ENCODE measurements around the gene C10orf105.

Gene C10orf105

DNA sequence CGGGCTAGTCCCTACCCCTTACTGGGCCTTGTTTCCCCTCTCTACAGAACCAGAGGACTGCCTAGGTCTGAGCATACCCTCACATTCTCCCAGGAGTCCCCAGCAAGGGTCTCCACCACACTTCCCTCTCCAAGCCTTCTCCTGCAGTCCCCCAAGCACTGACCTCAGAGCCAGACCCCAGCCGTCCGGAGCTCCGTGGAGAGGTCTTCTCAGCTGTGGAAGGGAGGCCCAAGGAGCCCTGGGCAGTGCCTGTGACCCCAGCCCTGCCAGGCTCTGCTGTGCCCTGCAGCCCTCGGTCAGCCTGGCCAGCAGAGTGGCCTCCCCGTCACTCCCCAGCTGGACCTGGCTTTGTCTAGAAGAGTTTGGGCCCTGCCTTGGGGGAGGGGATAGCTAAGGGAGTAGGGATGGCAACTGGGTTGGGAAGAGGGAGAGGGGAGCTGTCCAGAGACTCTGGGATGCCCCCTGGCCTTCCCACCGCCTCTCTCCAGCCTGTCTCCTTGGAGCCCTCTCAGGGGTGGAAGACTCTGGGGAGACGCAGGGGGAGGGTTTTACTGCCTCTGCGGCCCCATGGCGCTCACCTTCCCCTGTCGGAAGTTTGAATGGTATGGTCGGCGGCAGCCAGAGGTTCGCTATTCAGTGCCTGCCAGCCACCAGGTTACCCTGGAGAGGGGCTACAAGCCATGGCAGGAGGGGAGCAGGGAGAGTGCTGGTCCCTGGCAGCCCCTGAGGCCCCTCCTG, at the start of gene C10orf105:
Gene C10orf105, minus strand, starts transcription at position 315 of the 738 bp plus-strand sequence. CDS start 3,441 bp downstream, outside the sequence.
- no peak for DNase-seq

DNA sequence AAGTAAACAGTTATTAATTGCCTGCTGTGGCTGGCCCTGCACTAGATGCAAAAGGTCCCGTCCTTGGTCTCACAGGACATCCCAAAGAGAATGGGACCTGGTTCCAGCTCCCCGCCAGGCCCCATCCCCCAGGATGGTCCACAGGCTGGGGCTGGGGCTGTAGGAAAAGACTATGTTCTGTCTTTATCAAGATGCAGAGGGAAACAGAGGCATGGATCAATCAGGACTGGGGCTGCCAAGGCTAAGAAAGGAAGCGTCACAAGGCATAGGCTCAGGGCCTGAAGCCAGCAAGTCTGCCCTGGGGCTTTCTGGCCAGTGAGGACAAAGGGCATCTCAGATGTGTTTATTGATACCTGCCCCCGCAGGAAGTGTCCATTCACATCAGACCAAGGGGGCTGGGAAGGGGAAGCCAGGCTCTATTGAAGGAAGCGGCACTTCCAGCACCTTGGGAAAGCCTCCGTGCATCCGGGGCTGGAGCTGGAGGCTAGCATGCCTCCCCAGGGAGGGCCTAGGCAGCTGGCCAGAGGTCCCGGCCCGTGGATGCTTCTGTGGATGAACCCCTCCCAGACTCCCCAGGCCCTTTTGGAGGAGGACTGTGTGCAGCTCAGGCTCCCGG, 48.0 kb upstream of the C10orf105 start:
- DNase-seq = no peak

- no peak for DNase-seq
Measured at GRCh38 chr10:71766717-71767419, 47.3 kb upstream of the C10orf105 start.

- DNase-seq = no peak
Measured at GRCh38 chr10:71765906-71766716, 46.5 kb upstream of the C10orf105 start.

DNA sequence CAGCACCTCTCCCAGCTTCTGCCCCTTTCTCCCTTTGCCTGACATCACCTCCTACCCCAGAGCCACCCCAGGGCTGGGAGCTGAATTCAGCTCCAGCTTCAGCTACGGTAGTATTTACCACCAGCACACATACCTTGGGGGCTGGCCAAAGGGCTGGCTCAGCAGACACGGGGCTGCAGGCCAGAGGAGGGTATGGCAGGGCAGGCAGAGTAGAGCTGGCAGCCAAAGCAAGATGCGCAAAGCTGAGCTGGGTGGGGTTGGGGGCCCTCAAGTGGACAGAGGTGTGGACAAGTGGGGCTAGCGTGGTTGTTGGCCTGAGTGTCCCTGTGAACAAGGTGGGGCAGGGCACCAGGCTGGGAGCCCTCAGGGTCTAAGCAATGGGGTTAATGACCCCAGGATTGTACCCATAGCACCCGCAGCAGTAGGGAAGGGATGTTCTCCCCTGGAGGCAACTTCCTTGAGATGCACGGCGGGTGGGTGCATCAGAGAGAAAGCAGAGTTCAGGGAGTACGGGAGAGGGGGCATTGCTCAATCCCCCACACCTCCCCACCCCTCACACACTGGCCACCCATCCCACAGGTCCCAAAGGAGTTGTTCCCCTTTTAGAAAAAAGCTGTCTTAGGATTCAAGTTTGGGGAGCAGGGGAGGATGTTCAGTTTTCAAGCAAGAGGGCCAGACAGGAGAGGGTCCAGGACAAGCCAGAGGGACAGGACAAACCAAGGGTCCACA, 45.8 kb upstream of the C10orf105 start:
- no peak for DNase-seq

- DNase-seq = no peak
Measured at GRCh38 chr10:71763352-71764127, 44.0 kb upstream of the C10orf105 start.

- DNase-seq = no peak
Measured at GRCh38 chr10:71762324-71762723, 42.7 kb upstream of the C10orf105 start.

DNA sequence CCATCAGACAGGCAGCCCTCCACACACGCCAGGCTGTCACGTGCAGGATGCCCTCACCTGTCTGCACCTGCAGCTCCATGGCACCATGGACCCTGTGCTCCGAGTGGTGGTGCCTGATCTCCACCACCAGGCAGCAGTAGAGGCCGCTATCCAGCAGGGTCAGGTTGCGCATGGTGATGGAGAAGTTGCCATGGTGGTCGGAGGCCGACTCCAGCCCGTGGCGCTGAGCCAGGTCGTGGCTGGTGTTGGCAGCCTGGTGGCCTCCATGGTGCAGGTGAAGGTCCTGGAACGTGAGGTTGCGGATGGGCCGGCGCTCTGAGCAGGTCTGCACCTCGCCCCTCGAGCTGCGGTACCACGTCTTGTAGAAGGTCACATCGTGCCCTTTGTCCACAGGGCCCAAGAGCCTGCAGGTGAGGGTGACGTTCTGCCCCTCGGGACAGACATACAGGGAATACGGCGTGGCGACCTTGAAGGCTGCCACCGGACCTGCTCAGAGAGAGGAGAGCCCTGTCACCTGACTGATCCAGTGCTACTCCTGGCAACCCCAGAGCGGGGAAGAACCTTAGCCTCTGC, 42.0 kb upstream of the C10orf105 start:
- DNase-seq = no peak

- DNase-seq = peak; percentile 64
Measured at GRCh38 chr10:71761105-71761511, 41.5 kb upstream of the C10orf105 start.

DNA sequence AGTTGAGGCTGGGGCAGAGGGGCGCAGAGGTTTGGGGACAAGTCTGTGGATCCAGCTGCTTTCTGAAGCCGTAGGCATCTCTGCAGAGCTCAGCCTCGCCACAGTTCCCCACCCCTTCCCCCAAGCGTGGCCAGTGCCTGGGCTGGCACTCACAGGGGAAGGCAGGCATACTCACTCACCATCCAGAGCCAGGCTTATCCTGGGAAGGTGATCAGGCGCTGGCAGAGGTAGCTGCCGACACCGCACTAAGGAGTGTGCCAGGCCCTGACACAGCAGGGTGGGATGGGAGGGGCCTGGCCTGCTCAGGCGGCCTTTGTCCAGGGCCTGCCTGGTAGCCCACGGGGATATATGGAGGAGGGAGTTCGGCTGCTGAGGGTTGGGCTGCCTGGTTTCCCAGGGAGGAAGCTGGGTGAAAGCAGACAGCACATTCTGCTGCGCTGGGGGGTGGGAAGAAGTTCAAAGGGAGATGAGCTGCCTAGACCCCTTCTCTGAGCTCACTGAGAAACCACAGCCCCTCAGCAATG, 37.9 kb upstream of the C10orf105 start:
- no peak for DNase-seq

DNA sequence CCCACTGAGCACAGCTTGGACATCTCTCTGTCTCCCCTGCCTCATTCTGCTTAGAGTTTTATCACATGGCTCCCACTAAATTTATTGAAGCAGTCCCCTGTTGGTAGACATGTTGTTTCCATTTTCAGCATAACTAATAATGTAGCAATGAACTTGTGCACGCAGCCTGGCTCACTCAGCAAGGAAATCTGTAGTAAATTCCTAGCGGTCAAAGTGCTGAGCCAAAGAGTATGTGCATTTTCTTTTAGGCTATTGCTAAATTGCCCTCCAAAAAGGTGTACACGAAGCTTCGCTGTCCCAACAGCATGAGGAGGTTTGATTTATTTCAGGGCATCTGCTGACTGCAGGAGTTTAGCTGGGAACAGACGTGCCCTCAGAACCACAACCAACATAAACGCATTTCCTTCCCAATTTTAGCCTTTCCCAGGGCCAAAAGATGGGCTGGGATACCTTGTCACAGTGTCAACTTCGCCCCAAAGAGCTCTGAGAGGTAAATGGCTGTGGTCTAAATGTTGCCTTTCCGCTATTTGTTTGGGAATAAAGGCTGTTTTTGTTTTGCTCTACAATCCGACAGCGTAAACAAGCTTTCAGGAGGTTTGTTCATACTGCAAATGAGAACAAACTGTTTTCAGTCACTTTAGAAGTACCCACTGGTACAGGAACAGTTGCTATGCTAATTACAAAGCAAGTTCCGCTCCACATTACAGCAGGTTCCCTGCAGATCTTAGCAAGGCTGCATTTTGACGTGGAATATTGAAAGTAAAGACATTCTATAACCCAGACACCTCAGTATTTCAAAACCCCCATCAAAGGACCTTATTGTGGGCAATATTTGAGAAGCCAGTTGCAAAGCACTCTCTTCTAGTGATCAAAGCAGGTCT, 37.0 kb upstream of the C10orf105 start:
- no peak for DNase-seq

DNA sequence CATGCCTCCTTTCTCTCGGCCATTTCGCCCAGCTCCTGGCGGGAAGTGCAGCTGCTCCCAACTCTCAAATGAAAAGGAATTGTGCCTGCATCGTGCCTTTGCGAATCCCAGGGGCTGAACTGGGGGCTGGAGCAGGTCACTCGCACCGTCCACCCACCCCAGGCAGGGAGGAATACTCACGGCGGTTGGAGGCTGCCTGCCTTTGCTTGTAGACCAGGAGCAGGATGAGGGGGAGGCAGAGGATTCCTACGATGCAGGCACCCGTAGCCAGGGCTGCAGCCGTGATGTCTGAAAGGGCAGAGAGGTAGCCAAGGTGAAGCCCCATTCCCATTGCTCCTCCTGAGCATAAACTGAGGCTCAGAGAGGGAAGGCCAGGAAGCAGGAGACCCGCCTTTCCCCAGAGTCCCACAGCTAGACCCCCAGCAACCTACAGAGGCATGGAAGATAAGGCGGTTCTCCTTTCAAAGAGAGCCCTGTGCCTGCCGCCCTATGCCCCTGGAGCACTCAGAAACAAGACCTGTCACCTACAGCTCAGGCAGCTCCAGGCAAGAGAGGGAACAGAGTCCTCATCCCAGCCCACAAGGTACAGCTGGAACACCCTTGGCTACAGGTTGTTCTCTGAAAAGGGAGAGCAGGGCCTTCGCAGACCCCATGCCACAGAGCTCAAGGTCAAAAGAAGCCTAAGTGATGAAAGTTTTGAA, 35.8 kb upstream of the C10orf105 start:
- no peak for DNase-seq

GRCh38 chr10:71754562-71754961, 35.0 kb upstream of the C10orf105 start:
- DNase-seq = no peak

DNA sequence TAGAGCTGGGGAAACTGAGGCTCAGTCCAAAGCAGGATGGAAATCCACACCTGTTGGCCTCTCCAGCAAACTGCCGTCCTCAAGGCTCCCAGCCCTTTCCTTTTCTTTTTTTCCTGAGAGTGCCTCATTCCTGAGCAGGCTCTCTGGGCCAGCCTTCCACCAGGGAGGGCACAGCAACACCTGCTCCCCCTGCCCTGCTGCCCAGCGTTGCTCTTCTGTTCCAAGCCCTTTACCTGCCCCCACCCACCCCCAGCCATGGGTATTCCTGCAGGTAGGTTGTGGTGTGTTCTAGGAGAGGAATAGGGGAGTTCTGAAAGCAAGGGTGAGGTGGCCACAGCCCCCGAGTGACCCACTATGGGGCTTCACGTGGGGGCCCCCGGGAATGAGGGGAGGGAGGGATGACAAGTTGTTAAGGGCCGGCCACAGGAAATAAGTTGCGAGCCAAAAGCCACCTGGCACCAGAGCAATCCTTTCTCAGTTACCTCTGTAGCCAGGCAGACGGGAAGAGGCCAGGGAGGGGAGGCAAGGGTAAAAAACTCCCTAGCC, 34.5 kb upstream of the C10orf105 start:
- DNase-seq = no peak

GRCh38 chr10:71753091-71753959, 33.7 kb upstream of the C10orf105 start:
- no peak for DNase-seq

GRCh38 chr10:71752391-71753090, 33.0 kb upstream of the C10orf105 start:
- DNase-seq = no peak

Data from activated T-cell treated with anti-CD3 and anti-CD28 coated beads for 4 hours (primary cell).